H1 (cell line): ENCODE measurements around the gene TMEM174. TPM values are rescaled to one million over a fixed set of nuclear protein-coding genes. Genes with fewer than 3 reads are reported as not detected.

Source experiments
- CTCF ChIA-PET: fragments of 300-600 bp; sonication (Branson Sonifier 250); formaldehyde crosslinking; loops from one replicate; lab custom pipeline; 2021; ENCODE audit not compliant: partially characterized antibody; lab: Charles Lee
- POLR2A ChIA-PET: fragments of 300-600 bp; sonication (Branson Sonifier 250); formaldehyde crosslinking; loops from one replicate; lab custom pipeline; 2021; ENCODE audit warnings: inconsistent platforms; ENCODE audit not compliant: partially characterized antibody; lab: Charles Lee
- DNase-seq, 2 experiments: peaks; one replicate each; pipeline versions ENCODE4 v3.0.0 to v3.0.0-alpha.2; 2010 to 2022; ENCODE audit warnings: low spot score in 2 of 2, low read depth in 1 of 2, mixed read lengths in 1 of 2
- FAIRE-seq: peaks from 2 replicates; lab custom pipeline; 2011; peaks lifted over from hg19 to GRCh38; lab: Jason Lieb, UNC
- H2AFZ ChIP-seq: 2 replicates; pipeline ENCODE4 v1.8.1; 2012; ENCODE audit warnings: low read length, inconsistent platforms
- H2AK5ac ChIP-seq: 2 replicates; pipeline ENCODE4 v1.6.1; 2013; ENCODE audit warnings: low read depth, low read length
- H2BK120ac ChIP-seq: replicated peaks from 2 replicates; pipeline ENCODE3; 2013; ENCODE audit warnings: low read depth, low read length, inconsistent platforms
- H2BK12ac ChIP-seq: 2 replicates; pipeline ENCODE4 v1.6.1; 2013; ENCODE audit warnings: low read depth, low read length
- H2BK15ac ChIP-seq: 2 replicates; pipeline ENCODE4 v1.6.1; 2013; ENCODE audit warnings: low read length
- H2BK20ac ChIP-seq: 2 replicates; pipeline ENCODE4 v1.6.1; 2013; ENCODE audit warnings: low read length
- H2BK5ac ChIP-seq: 2 replicates; pipeline ENCODE4 v1.6.1; 2013; ENCODE audit warnings: low read depth, low read length
- H3K14ac ChIP-seq: 2 replicates; pipeline ENCODE4 v1.6.1; 2013; ENCODE audit warnings: inconsistent platforms; ENCODE audit not compliant: insufficient read length
- H3K18ac ChIP-seq: 2 replicates; pipeline ENCODE4 v1.6.1; 2013; ENCODE audit warnings: low read length; ENCODE audit errors: extremely low read depth
- H3K23ac ChIP-seq: 2 replicates; pipeline ENCODE4 v1.6.1; 2013; ENCODE audit warnings: inconsistent platforms; ENCODE audit not compliant: insufficient read length
- H3K23me2 ChIP-seq: 2 replicates; pipeline ENCODE4 v1.6.1; 2013; ENCODE audit warnings: low read depth, low read length
- H3K27ac ChIP-seq: 2 replicates; pipeline ENCODE4 v1.6.1; 2011; ENCODE audit warnings: low read depth, low read length, inconsistent platforms
- H3K27me3 ChIP-seq, 4 experiments: replicated peaks in 1 of 4; 1 replicate in 1 of 4; 2 replicates in 3 of 4; pipeline versions ENCODE4 v1.6.1 to v1.8.1; 2011 to 2013; ENCODE audit warnings: low read length in 3 of 4, mild to moderate bottlenecking in 3 of 4, inconsistent platforms in 2 of 4, mixed read lengths in 2 of 4, moderate library complexity in 1 of 4; ENCODE audit not compliant: control insufficient read depth in 3 of 4, insufficient read depth in 3 of 4; ENCODE audit errors: extremely low read depth in 1 of 4
- H3K36me3 ChIP-seq, 4 experiments: 2 replicates each; pipeline versions ENCODE4 v1.6.1 to v1.8.1; 2011 to 2013; ENCODE audit warnings: mild to moderate bottlenecking in 4 of 4, low read length in 3 of 4, moderate library complexity in 2 of 4, control low read depth in 1 of 4, inconsistent platforms in 1 of 4; ENCODE audit not compliant: insufficient read depth in 4 of 4, control insufficient read depth in 2 of 4
- H3K4ac ChIP-seq: replicated peaks from 2 replicates; pipeline ENCODE3; 2013; ENCODE audit warnings: low read length, low read depth, mixed read lengths, inconsistent platforms; ENCODE audit not compliant: insufficient read length
- H3K4me1 ChIP-seq, 4 experiments: replicated peaks in 1 of 4; 1 replicate in 1 of 4; 2 replicates in 3 of 4; pipeline versions ENCODE4 v1.6.1 to v1.8.1; 2011 to 2013; ENCODE audit warnings: low read length in 3 of 4, inconsistent platforms in 2 of 4, mixed read lengths in 1 of 4; ENCODE audit not compliant: insufficient read depth in 4 of 4, control insufficient read depth in 3 of 4
- H3K4me2 ChIP-seq, 2 experiments: 2 replicates each; pipeline versions ENCODE4 v1.6.1 to v1.8.1; 2011 to 2013; ENCODE audit warnings: low read depth in 2 of 2, low read length in 2 of 2, control low read depth in 1 of 2, inconsistent platforms in 1 of 2, mild to moderate bottlenecking in 1 of 2; ENCODE audit not compliant: insufficient read depth in 1 of 2
- H3K4me3 ChIP-seq, 4 experiments: fragments of 200-600, 300-600 bp in 1 of 4; sonication (generic), shearing (Covaris generic), sonication (Bioruptor Twin) in 1 of 4; 2 replicates each; pipeline versions ENCODE4 v1.5.1 to v1.8.1; 2011 to 2016; ENCODE audit warnings: low read length in 4 of 4, low read depth in 3 of 4, control low read depth in 2 of 4, inconsistent platforms in 2 of 4, mild to moderate bottlenecking in 2 of 4, mixed read lengths in 1 of 4, moderate library complexity in 1 of 4; ENCODE audit not compliant: insufficient read depth in 2 of 4; ENCODE audit errors: extremely low read depth in 1 of 4
- H3K56ac ChIP-seq: replicated peaks from 2 replicates; pipeline ENCODE3; 2013; ENCODE audit warnings: low read depth, mild to moderate bottlenecking, mixed read lengths, low read length, inconsistent platforms; ENCODE audit not compliant: insufficient read length
- H3K79me1 ChIP-seq: 2 replicates; pipeline ENCODE4 v1.6.1; 2013; ENCODE audit warnings: low read depth, low read length, control low read depth
- H3K79me2 ChIP-seq, 2 experiments: 2 replicates each; pipeline versions ENCODE4 v1.6.1 to v1.8.1; 2012 to 2013; ENCODE audit warnings: low read length in 2 of 2, mild to moderate bottlenecking in 2 of 2, inconsistent platforms in 1 of 2; ENCODE audit not compliant: insufficient read depth in 2 of 2, control insufficient read depth in 1 of 2
- H3K9ac ChIP-seq, 4 experiments: replicated peaks in 1 of 4; 1 replicate in 1 of 4; 2 replicates in 3 of 4; pipeline versions ENCODE4 v1.6.1 to v1.8.1; 2011 to 2013; ENCODE audit warnings: low read depth in 3 of 4, low read length in 3 of 4, control low read depth in 2 of 4, mild to moderate bottlenecking in 2 of 4, moderate library complexity in 2 of 4, inconsistent platforms in 1 of 4; ENCODE audit errors: extremely low read depth in 1 of 4
- H3K9me3 ChIP-seq, 2 experiments: 2 replicates each; pipeline versions ENCODE4 v1.6.1 to v1.8.1; 2012 to 2013; ENCODE audit warnings: mild to moderate bottlenecking in 2 of 2, moderate library complexity in 2 of 2, control low read depth in 1 of 2, inconsistent platforms in 1 of 2, low read depth in 1 of 2, low read length in 1 of 2, mixed read lengths in 1 of 2; ENCODE audit not compliant: insufficient read depth in 2 of 2
- H4K20me1 ChIP-seq, 2 experiments: replicated peaks in 1 of 2; 2 replicates each; pipeline versions ENCODE3 to v1.8.1; 2011 to 2013; ENCODE audit warnings: inconsistent platforms in 2 of 2, low read length in 2 of 2, mild to moderate bottlenecking in 1 of 2; ENCODE audit not compliant: insufficient read depth in 2 of 2, control insufficient read depth in 1 of 2
- H4K5ac ChIP-seq: 2 replicates; pipeline ENCODE4 v1.6.1; 2013; ENCODE audit warnings: low read length, low read depth, mixed read lengths, inconsistent platforms; ENCODE audit not compliant: insufficient read length
- H4K8ac ChIP-seq: 2 replicates; pipeline ENCODE4 v1.8.0; 2013; ENCODE audit warnings: mild to moderate bottlenecking, moderate library complexity, low read length, inconsistent platforms; ENCODE audit not compliant: insufficient read depth; ENCODE audit errors: extremely low read depth
- H4K91ac ChIP-seq: replicated peaks from 2 replicates; pipeline ENCODE3; 2013; ENCODE audit warnings: low read length, mixed read lengths, inconsistent platforms; ENCODE audit not compliant: insufficient read length
- RAD21 ChIP-seq, 2 experiments: IDR thresholded peaks in 1 of 2; conservative IDR thresholded peaks in 1 of 2; 2 replicates each; pipeline ENCODE4 v1.6.1; 2011; ENCODE audit warnings: low read depth in 2 of 2, low read length in 2 of 2, improper control_type of control experiment in 1 of 2, inconsistent platforms in 1 of 2, mild to moderate bottlenecking in 1 of 2, moderate library complexity in 1 of 2
- SIRT6 ChIP-seq: IDR thresholded peaks from one replicate; pipeline ENCODE4 v1.7.1; 2012; ENCODE audit warnings: low read length, inconsistent platforms
- SP2 ChIP-seq: IDR thresholded peaks from 2 replicates; pipeline ENCODE4 v1.6.1; 2012; ENCODE audit warnings: mild to moderate bottlenecking, low read length, inconsistent platforms
- TCF12 ChIP-seq: IDR thresholded peaks from 2 replicates; pipeline ENCODE4 v1.6.1; 2011; ENCODE audit warnings: low read depth, mild to moderate bottlenecking, low read length
- WGBS, 2 experiments: shearing (Covaris generic) in 1 of 2; methylation state at CpG; one replicate each; pipeline versions ENCODE4 v1.1.6 to v1.1.7; 2013 to 2015; ENCODE audit warnings: low lambda C conversion rate in 2 of 2, mixed read lengths in 2 of 2, inconsistent platforms in 1 of 2, low coverage in 1 of 2, missing lambda C conversion rate in 1 of 2; ENCODE audit not compliant: insufficient replicate concordance in 2 of 2, insufficient coverage in 1 of 2, insufficient read length in 1 of 2; ENCODE audit errors: extremely low coverage in 1 of 2, missing lambda C conversion rate in 1 of 2; 5-methylcytosine and 5-hydroxymethylcytosine counted together
- polyA plus RNA-seq, 7 experiments: library from polyadenylated mRNA; depleted of rRNA in 3 of 7; stranded (reverse) in 5 of 7; unstranded in 2 of 7; fragments of >200 nt in 5 of 7; fragments of 200-250 nt in 2 of 7; gene quantifications; 1 replicate in 5 of 7; 2 replicates in 1 of 7; 4 replicates in 1 of 7; pipeline versions ENCODE4 v1.2.1 to v1.2.3, GENCODE V29; 2011 to 2013; ENCODE audit warnings: missing spikeins in 2 of 7, mixed read lengths in 2 of 7
- total RNA-seq: library from RNA; stranded (reverse); fragmentation: NEBNext Ultra II Directional; extraction: Animal tissue kit (Norgen Biotek cat#: 25700); gene quantifications from 2 replicates; pipeline ENCODE4 v1.2.1, GENCODE V29; 2021

TMEM174 gene
- total and polyA plus RNA-seq, 2 of the 8 experiments (the other 6 are each of a cell fraction or from before 2014, with no cell fraction given), result not detected

GRCh38 chr5:73142035-73142434, 31.0 kb upstream of the TMEM174 start:
- WGBS, 2 experiments, result 63% methylated on average over 8 of the region's 8 CpGs; no CpG with 5 or more reads in 1 of the 2 experiments
- CTCF ChIA-PET, result no interaction called here

More at GRCh38 chr5:73142035-73142434, 31.0 kb upstream of the TMEM174 start:
- no peaks in the 10 kb centered on the region for H3K23me2 ChIP-seq
- no peak overlapping the region for H3K27ac ChIP-seq
- no peak overlapping the region for H2BK5ac ChIP-seq
- POLR2A ChIA-PET, result no interaction called here
- no peak overlapping the region for H3K23ac ChIP-seq
- FAIRE-seq, result no peak
- H4K91ac ChIP-seq, result no peak overlapping the region
- no peak overlapping the region for H2BK15ac ChIP-seq
- no peak overlapping the region for H4K8ac ChIP-seq
- no peak overlapping the region for H3K18ac ChIP-seq
- H3K36me3 ChIP-seq, result no peaks in the 10 kb centered on the region
- no peaks in the 10 kb centered on the region for H4K20me1 ChIP-seq
- H3K4me1 ChIP-seq, result no peaks in the 10 kb centered on the region; a peak in 1 of 7 replicates
- no peak overlapping the region for H2AK5ac ChIP-seq
- no peak overlapping the region for H3K4me2 ChIP-seq
- H3K27me3 ChIP-seq, result no peaks in the 10 kb centered on the region
- DNase-seq, result no peak
- H2BK120ac ChIP-seq, result no peak overlapping the region
- no peak overlapping the region for H3K56ac ChIP-seq
- H4K5ac ChIP-seq, result no peak overlapping the region
- no peak overlapping the region for H3K4me3 ChIP-seq
- no peak overlapping the region for H2BK12ac ChIP-seq
- no peaks in the 10 kb centered on the region for H3K9me3 ChIP-seq
- H3K79me1 ChIP-seq, result no peaks in the 10 kb centered on the region
- no peak overlapping the region for H2BK20ac ChIP-seq
- H2AFZ ChIP-seq, result no peak overlapping the region
- no peak overlapping the region for H3K14ac ChIP-seq
- H3K4ac ChIP-seq, result no peak overlapping the region
- no peaks in the 10 kb centered on the region for H3K79me2 ChIP-seq
- TF ChIP-seq RAD21 (IDR thresholded peaks at IDR 0.05 in 1 of 2, conservative IDR thresholded peaks at IDR 0.05 in 1 of 2; ENCODE audit: low read depth in 2 of 2, low read length in 2 of 2), result 0 out of 4 replicates have a peak, but pooled peaks have one; percentile 2 to 6
- no peak for TF ChIP-seq SIRT6
- TF ChIP-seq TCF12, result no peak
- no peak for TF ChIP-seq SP2
- no peak overlapping the region for H3K9ac ChIP-seq
